ENCODE measurements around the gene MYH7B.

DNA sequence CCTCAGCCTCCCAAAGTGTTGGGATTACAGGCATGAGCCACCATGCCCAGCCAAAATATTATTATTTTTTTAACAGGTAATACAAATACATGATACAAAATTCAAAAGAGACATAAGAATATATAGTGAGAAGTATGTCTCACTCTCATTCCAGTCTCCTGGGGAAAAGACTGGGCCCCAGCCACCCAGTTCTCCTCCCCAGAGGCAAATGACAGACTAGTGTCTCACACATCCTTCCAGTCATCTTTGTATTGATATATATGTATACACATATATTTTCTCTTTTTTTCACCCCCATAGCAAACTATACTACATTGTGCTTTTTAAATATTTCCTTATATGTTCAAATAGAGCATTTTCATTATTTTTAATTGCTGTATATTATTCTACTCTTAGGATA lies 8.3 kb upstream of the MYH7B start:
- TF ChIP-seq CTCF (IDR thresholded peaks at IDR 0.05) (no peak), POLR2A (IDR thresholded peaks at IDR 0.05) (no peak), EP300 (IDR thresholded peaks at IDR 0.05) (no peak)

Data from gastroesophageal sphincter (tissue), 3 donors.